ENCODE measurements around the gene EXOC4. TPM values are rescaled to one million over a fixed set of nuclear protein-coding genes. Genes with fewer than 3 reads are reported as not detected.

Gene EXOC4
- total and polyA plus RNA-seq, 2 of the 8 experiments (the other 6 are each of a cell fraction or from before 2014, with no cell fraction given), result 27.0 to 67.3 TPM

DNA sequence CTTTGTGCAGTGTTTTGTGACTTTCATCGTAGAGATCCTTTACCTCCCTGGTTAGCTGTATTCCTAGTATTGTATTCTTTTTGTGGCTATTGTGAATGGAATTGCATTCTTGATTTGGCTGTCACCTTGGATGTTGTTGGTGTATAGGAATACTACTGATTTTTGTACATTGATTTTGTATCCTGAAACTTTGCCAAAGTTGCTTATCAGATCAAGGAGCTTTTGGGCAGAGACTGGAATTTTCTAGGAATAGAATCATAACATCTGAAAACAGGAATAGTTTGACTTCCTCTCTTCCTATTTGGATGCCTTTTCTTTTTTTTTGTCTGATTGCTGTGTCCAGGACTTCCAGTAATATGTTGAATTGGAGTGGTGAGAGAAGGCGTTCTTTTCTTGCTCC lies 590.5 kb downstream of the EXOC4 start:
- Histone ChIP-seq H3K18ac (ENCODE audit: extremely low read depth, low read length) (no peak overlapping the region), H3K36me3 (ENCODE audit: control insufficient read depth in 2 of 4, insufficient read depth in 4 of 4, low read length in 3 of 4) (no peaks in the 10 kb centered on the region), H3K4ac (replicated peaks; ENCODE audit: insufficient read length, low read depth, low read length) (no peak overlapping the region), H2BK12ac (ENCODE audit: low read depth, low read length) (no peak overlapping the region), H3K9me3 (ENCODE audit: insufficient read depth in 2 of 2, low read depth in 1 of 2, low read length in 1 of 2) (no peaks in the 10 kb centered on the region), H4K5ac (ENCODE audit: insufficient read length, low read depth, low read length) (no peak overlapping the region), H3K23ac (ENCODE audit: insufficient read length) (no peak overlapping the region), H2AFZ (ENCODE audit: low read length) (no peak overlapping the region), H3K4me3 (ENCODE audit: extremely low read depth in 1 of 4, insufficient read depth in 2 of 4, low read depth in 3 of 4, low read length in 4 of 4) (no peak overlapping the region), H3K79me1 (ENCODE audit: low read depth, low read length) (no peaks in the 10 kb centered on the region), H3K9ac (replicated peaks in 1 of 4; ENCODE audit: extremely low read depth in 1 of 4, low read depth in 3 of 4, low read length in 3 of 4) (no peak overlapping the region), H3K4me1 (replicated peaks in 1 of 4; ENCODE audit: control insufficient read depth in 3 of 4, insufficient read depth in 4 of 4, low read length in 3 of 4) (no peaks in the 10 kb centered on the region), H2BK20ac (ENCODE audit: low read length) (no peak overlapping the region), H3K56ac (replicated peaks; ENCODE audit: insufficient read length, low read depth, low read length) (no peak overlapping the region), H4K20me1 (replicated peaks in 1 of 2; ENCODE audit: control insufficient read depth in 1 of 2, insufficient read depth in 2 of 2, low read length in 2 of 2) (no peaks in the 10 kb centered on the region), H3K27me3 (replicated peaks in 1 of 4; ENCODE audit: control insufficient read depth in 3 of 4, extremely low read depth in 1 of 4, insufficient read depth in 3 of 4, low read length in 3 of 4) (no peaks in the 10 kb centered on the region), H4K8ac (ENCODE audit: extremely low read depth, insufficient read depth, low read length) (no peak overlapping the region), H3K79me2 (ENCODE audit: control insufficient read depth in 1 of 2, insufficient read depth in 2 of 2, low read length in 2 of 2) (no peaks in the 10 kb centered on the region), H3K27ac (ENCODE audit: low read depth, low read length) (no peak overlapping the region), H3K4me2 (ENCODE audit: insufficient read depth in 1 of 2, low read depth in 2 of 2, low read length in 2 of 2) (no peak overlapping the region), H4K91ac (replicated peaks; ENCODE audit: insufficient read length, low read length) (no peak overlapping the region), H2BK120ac (replicated peaks; ENCODE audit: low read depth, low read length) (no peak overlapping the region), H2BK5ac (ENCODE audit: low read depth, low read length) (no peak overlapping the region), H2BK15ac (ENCODE audit: low read length) (no peak overlapping the region), H2AK5ac (ENCODE audit: low read depth, low read length) (no peak overlapping the region), H3K14ac (ENCODE audit: insufficient read length) (no peak overlapping the region), H3K23me2 (ENCODE audit: low read depth, low read length) (no peaks in the 10 kb centered on the region)
- WGBS, 2 experiments (ENCODE audit: extremely low coverage in 1 of 2, insufficient coverage in 1 of 2, insufficient read length in 1 of 2, insufficient replicate concordance in 2 of 2, low coverage in 1 of 2, low lambda C conversion rate in 2 of 2, missing lambda C conversion rate in 1 of 2), result 82% methylated on average over 2 of the region's 2 CpGs; no CpG with 5 or more reads in 1 of the 2 experiments
- POLR2A ChIA-PET (ENCODE audit: partially characterized antibody), result no interaction called here
- no peak for TF ChIP-seq RNF2 (IDR thresholded peaks at IDR 0.05; ENCODE audit: borderline replicate concordance, low read depth, low read length, missing control alignments, poor library complexity, severe bottlenecking)
- no peak for TF ChIP-seq TBP (IDR thresholded peaks at IDR 0.05; ENCODE audit: low read depth, low read length)
- no peak for TF ChIP-seq BRCA1 (IDR thresholded peaks at IDR 0.05; ENCODE audit: low read depth, low read length)
- no peak for TF ChIP-seq SRF (IDR thresholded peaks at IDR 0.05; ENCODE audit: low read depth, low read length)
- no peak for TF ChIP-seq BCL11A (IDR thresholded peaks at IDR 0.05; ENCODE audit: low read depth in 2 of 2, low read length in 2 of 2)
- no peak for TF ChIP-seq POLR2AphosphoS5 (IDR thresholded peaks at IDR 0.05; ENCODE audit: low read depth, low read length)
- TF ChIP-seq ZNF274 (IDR thresholded peaks at IDR 0.05; ENCODE audit: borderline replicate concordance, extremely low read depth, low read length), result no peak
- TF ChIP-seq GABPA (IDR thresholded peaks at IDR 0.05; ENCODE audit: borderline replicate concordance, insufficient read depth, low read length), result no peak
- TF ChIP-seq EP300 (IDR thresholded peaks at IDR 0.05; ENCODE audit: borderline replicate concordance in 1 of 2, low read depth in 2 of 2, low read length in 2 of 2), result no peak
- DNase-seq (ENCODE audit: low read depth in 1 of 2, low spot score in 2 of 2), result no peak
- CTCF ChIA-PET (ENCODE audit: partially characterized antibody), result interaction anchor here (3.8 kb wide), 1 partner anchor 11 kb away, joined by 22 read pairs; no protein-coding TSS in a partner anchor
- FAIRE-seq, result no peak
